CD14-positive monocyte (primary cell): ENCODE results near the gene RSPO1. TPM values are rescaled to one million over a fixed set of nuclear protein-coding genes. Genes with fewer than 3 reads are reported as not detected.

ENCODE experiments used
- DNase-seq, 3 donors: peaks; one replicate each; pipeline ENCODE4 v3.0.0-alpha.2; 2011 to 2022
- H2AFZ ChIP-seq: 2 replicates; pipeline ENCODE4 v1.6.0; 2012; ENCODE audit warnings: mild to moderate bottlenecking, low read depth, low read length, inconsistent platforms; ENCODE audit not compliant: insufficient read depth, poor library complexity, severe bottlenecking
- H3K27ac ChIP-seq, 2 donors: 1 replicate in 1 of 2; 2 replicates in 1 of 2; pipeline ENCODE4 v1.5.1; 2012 to 2013; ENCODE audit warnings: low read length in 2 of 2, control low read depth in 1 of 2, inconsistent platforms in 1 of 2, low read depth in 1 of 2, mild to moderate bottlenecking in 1 of 2
- H3K27me3 ChIP-seq, 2 donors: one replicate each; pipeline versions ENCODE4 v1.6.0 to v1.6.1; 2011 to 2013; ENCODE audit warnings: low read length in 2 of 2; ENCODE audit not compliant: control insufficient read depth in 2 of 2, insufficient read depth in 2 of 2
- H3K36me3 ChIP-seq, 2 donors: replicated peaks in 1 of 2; 1 replicate in 1 of 2; 2 replicates in 1 of 2; pipeline versions ENCODE4 v1.5.1 to v1.6.1; 2012 to 2013; ENCODE audit warnings: low read length in 2 of 2, control low read depth in 1 of 2, inconsistent platforms in 1 of 2, mild to moderate bottlenecking in 1 of 2; ENCODE audit not compliant: insufficient read depth in 2 of 2, control insufficient read depth in 1 of 2
- H3K4me1 ChIP-seq, 2 donors: 1 replicate in 1 of 2; 2 replicates in 1 of 2; pipeline versions ENCODE4 v1.5.1 to v1.6.1; 2012 to 2013; ENCODE audit warnings: low read length in 2 of 2, control low read depth in 1 of 2, inconsistent platforms in 1 of 2, mild to moderate bottlenecking in 1 of 2, moderate library complexity in 1 of 2; ENCODE audit not compliant: insufficient read depth in 2 of 2, control insufficient read depth in 1 of 2
- H3K4me2 ChIP-seq: replicated peaks from 2 replicates; pipeline ENCODE3; 2012; ENCODE audit warnings: low read length, moderate library complexity, mild to moderate bottlenecking; ENCODE audit not compliant: poor library complexity, severe bottlenecking; ENCODE audit errors: extremely low read depth
- H3K4me3 ChIP-seq, 3 experiments: fragments of 200-600 bp in 1 of 3; sonication (generic) in 1 of 3; replicated peaks in 1 of 3; 1 replicate in 2 of 3; 2 replicates in 1 of 3; pipeline ENCODE4 v1.5.1; 2011 to 2013; ENCODE audit warnings: low read length in 3 of 3, mild to moderate bottlenecking in 3 of 3, control low read depth in 2 of 3, low read depth in 2 of 3, inconsistent platforms in 1 of 3, moderate library complexity in 1 of 3
- H3K79me2 ChIP-seq: 2 replicates; pipeline ENCODE4 v1.6.0; 2012; ENCODE audit warnings: mild to moderate bottlenecking, control low read depth, inconsistent platforms, low read length, moderate library complexity; ENCODE audit not compliant: insufficient read depth
- H3K9ac ChIP-seq: 2 replicates; pipeline ENCODE4 v1.6.0; 2017; ENCODE audit warnings: low read length, mild to moderate bottlenecking; ENCODE audit not compliant: insufficient read depth, poor library complexity, severe bottlenecking
- H3K9me3 ChIP-seq, 2 donors: replicated peaks in 1 of 2; 1 replicate in 1 of 2; 2 replicates in 1 of 2; pipeline versions ENCODE4 v1.5.1 to v1.6.1; 2012 to 2013; ENCODE audit warnings: low read length in 2 of 2, control low read depth in 1 of 2; ENCODE audit not compliant: control insufficient read depth in 1 of 2, insufficient read depth in 1 of 2
- H4K20me1 ChIP-seq: 2 replicates; pipeline ENCODE4 v1.6.0; 2012; ENCODE audit warnings: mild to moderate bottlenecking, low read length, control low read depth, moderate library complexity; ENCODE audit not compliant: insufficient read depth
- H3K27ac Mint-ChIP-seq, 7 donors: one replicate each; pipeline ENCODE4 v1.8.0; 2020; ENCODE audit warnings: mild to moderate bottlenecking in 7 of 7, mixed read lengths in 7 of 7, moderate library complexity in 6 of 7, inconsistent platforms in 2 of 7
- H3K27me3 Mint-ChIP-seq, 3 donors: one replicate each; pipeline ENCODE4 v1.8.0; 2021 to 2022; ENCODE audit warnings: low read depth in 3 of 3, mild to moderate bottlenecking in 3 of 3, mixed read lengths in 3 of 3, moderate library complexity in 3 of 3, inconsistent platforms in 1 of 3
- H3K36me3 Mint-ChIP-seq, 2 donors: one replicate each; pipeline ENCODE4 v1.8.0; 2020; ENCODE audit warnings: mixed read lengths in 2 of 2, inconsistent platforms in 1 of 2, mild to moderate bottlenecking in 1 of 2
- H3K4me1 Mint-ChIP-seq: one replicate; pipeline ENCODE4 v1.8.0; 2020; ENCODE audit warnings: mild to moderate bottlenecking, mixed read lengths
- H3K4me3 Mint-ChIP-seq, 2 donors: one replicate each; pipeline ENCODE4 v1.8.0; 2020; ENCODE audit warnings: mild to moderate bottlenecking in 2 of 2, mixed read lengths in 2 of 2, moderate library complexity in 1 of 2
- H3K9me3 Mint-ChIP-seq, 7 donors: one replicate each; pipeline ENCODE4 v1.8.0; 2020 to 2022; ENCODE audit warnings: mixed read lengths in 7 of 7, mild to moderate bottlenecking in 6 of 7, moderate library complexity in 6 of 7, inconsistent platforms in 2 of 7
- WGBS: methylation state at CpG from one replicate; pipeline ENCODE4 v1.1.5; 2013; ENCODE audit warnings: missing lambda C conversion rate; ENCODE audit not compliant: insufficient coverage; 5-methylcytosine and 5-hydroxymethylcytosine counted together
- intact Hi-C, 2 donors: fragments of 100-400 bp; cut with micrococcal nuclease; formaldehyde crosslinking; loops; one replicate each; pipeline versions ENCODE4 v1.15.0 to v1.15.1; 2023
- polyA plus RNA-seq, 3 donors: library from polyadenylated mRNA; depleted of rRNA in 1 of 3; unstranded in 2 of 3; stranded (reverse) in 1 of 3; fragments of 300-500 nt in 2 of 3; fragments of >200 nt in 1 of 3; fragmentation: Illumina TruSeq in 2 of 3; gene quantifications; 1 replicate in 2 of 3; 2 replicates in 1 of 3; pipeline ENCODE4 v1.2.3, GENCODE V29; 2012 to 2021
- TF ChIP-seq, protein P1 (sequence below): fragments of 200-600 bp; IDR thresholded peaks from one replicate; pipeline ENCODE4 v1.8.0; 2022; ENCODE audit warnings: antibody characterized with exemption, mild to moderate bottlenecking

RSPO1 gene
- polyA plus RNA-seq, 3 donors, result not detected

DNA sequence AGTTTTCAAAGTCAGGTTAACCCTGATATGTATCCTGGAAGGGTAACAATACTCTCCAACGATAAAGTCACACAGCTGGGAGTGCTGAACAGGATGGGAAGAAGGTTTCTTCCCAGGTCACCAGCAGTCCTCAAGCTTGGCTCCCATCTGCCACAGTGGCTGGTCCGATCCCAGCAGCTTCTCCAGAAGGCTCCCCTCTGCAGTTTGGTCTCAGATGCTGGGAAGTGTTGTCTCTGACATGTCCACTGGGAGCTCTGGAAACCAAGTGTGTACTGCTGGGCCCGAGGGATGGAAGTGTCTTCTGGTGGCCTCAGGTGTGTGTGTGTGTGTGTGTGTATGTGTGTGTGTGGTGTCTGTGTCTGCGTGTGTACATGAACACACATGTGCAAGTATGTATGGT lies 22.5 kb downstream of the RSPO1 start:
- Mint-ChIP-seq H3K9me3 (no peaks in the 10 kb centered on the region), H3K4me1 (no peaks in the 10 kb centered on the region), H3K36me3 (no peaks in the 10 kb centered on the region), H3K4me3 (no peak overlapping the region), H3K27me3 (peaks cover 14 to 19% (median 17%) of the 10 kb centered on the region in 3 donors), H3K27ac (no peak overlapping the region)
- Histone ChIP-seq H2AFZ (no peak overlapping the region), H3K4me2 (no peak overlapping the region), H3K27me3 (peaks cover 0 to 8% of the 10 kb centered on the region in 2 donors), H3K36me3 (no peaks in the 10 kb centered on the region), H3K9ac (no peak overlapping the region), H3K4me3 (no peak overlapping the region), H4K20me1 (no peaks in the 10 kb centered on the region), H3K79me2 (no peaks in the 10 kb centered on the region), H3K9me3 (no peaks in the 10 kb centered on the region), H3K4me1 (no peaks in the 10 kb centered on the region), H3K27ac (no peak overlapping the region)
- intact Hi-C loops, result no loop called here
- DNase-seq, result no peak
- TF ChIP-seq, protein P1, sequence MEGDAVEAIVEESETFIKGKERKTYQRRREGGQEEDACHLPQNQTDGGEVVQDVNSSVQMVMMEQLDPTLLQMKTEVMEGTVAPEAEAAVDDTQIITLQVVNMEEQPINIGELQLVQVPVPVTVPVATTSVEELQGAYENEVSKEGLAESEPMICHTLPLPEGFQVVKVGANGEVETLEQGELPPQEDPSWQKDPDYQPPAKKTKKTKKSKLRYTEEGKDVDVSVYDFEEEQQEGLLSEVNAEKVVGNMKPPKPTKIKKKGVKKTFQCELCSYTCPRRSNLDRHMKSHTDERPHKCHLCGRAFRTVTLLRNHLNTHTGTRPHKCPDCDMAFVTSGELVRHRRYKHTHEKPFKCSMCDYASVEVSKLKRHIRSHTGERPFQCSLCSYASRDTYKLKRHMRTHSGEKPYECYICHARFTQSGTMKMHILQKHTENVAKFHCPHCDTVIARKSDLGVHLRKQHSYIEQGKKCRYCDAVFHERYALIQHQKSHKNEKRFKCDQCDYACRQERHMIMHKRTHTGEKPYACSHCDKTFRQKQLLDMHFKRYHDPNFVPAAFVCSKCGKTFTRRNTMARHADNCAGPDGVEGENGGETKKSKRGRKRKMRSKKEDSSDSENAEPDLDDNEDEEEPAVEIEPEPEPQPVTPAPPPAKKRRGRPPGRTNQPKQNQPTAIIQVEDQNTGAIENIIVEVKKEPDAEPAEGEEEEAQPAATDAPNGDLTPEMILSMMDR, result no peak
- 98% methylated on average over 4 of the region's 4 CpGs for WGBS

DNA sequence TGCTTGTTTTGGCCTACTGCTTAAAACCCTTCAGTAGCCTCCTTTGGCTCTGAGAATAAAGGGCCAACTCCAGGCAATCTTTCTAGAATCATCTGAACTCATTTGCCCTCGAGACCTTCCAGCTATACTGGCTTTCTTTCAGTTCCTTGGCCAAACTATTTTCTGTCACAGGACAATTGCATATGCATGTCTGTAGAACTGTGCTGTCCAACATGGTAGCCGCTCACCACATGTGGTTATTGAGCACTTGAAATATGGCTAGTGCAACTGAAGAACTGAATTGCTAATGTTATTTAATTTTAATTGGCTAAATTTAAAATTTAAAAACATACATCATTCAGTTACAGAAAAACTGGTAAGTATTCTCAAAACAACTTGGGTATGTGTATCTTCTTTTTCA lies 24.7 kb downstream of the RSPO1 start:
- H3K4me3 ChIP-seq, result no peak overlapping the region
- H3K9me3 ChIP-seq, result no peaks in the 10 kb centered on the region
- TF ChIP-seq, protein P1, result no peak
- Mint-ChIP-seq H3K4me1 (no peaks in the 10 kb centered on the region), H3K4me3 (no peak overlapping the region), H3K27me3 (peaks cover 3 to 6% (median 5%) of the 10 kb centered on the region in 3 donors), H3K27ac (no peak overlapping the region), H3K9me3 (peaks cover 0 to 2% (median 0%) of the 10 kb centered on the region in 7 donors), H3K36me3 (no peaks in the 10 kb centered on the region)
- H3K79me2 ChIP-seq, result no peaks in the 10 kb centered on the region
- no peak overlapping the region for H3K27ac ChIP-seq
- no peak overlapping the region for H3K9ac ChIP-seq
- H3K4me1 ChIP-seq, result peaks cover 12 to 14% of the 10 kb centered on the region in 2 donors
- no peak overlapping the region for H3K4me2 ChIP-seq
- DNase-seq, result no peak
- H2AFZ ChIP-seq, result peak overlapping the region; percentile 32
- peaks cover 0 to 3% of the 10 kb centered on the region in 2 donors for H3K27me3 ChIP-seq
- no CpG with 5 or more reads among the region's 2 CpGs for WGBS
- H4K20me1 ChIP-seq, result no peaks in the 10 kb centered on the region
- H3K36me3 ChIP-seq, result no peaks in the 10 kb centered on the region
- intact Hi-C loops, result loop anchor here in 1 of 2 donors (5.0 kb wide), 1 partner anchor 67 kb away; no protein-coding TSS in a partner anchor
